ENCODE data around the gene ZMIZ2.
"Not testable (repeated sequence)": the region's sequence is repeated elsewhere in the genome, so short reads cannot be mapped to it uniquely, and the experiment has no call there.

The ZMIZ2 gene

DNA sequence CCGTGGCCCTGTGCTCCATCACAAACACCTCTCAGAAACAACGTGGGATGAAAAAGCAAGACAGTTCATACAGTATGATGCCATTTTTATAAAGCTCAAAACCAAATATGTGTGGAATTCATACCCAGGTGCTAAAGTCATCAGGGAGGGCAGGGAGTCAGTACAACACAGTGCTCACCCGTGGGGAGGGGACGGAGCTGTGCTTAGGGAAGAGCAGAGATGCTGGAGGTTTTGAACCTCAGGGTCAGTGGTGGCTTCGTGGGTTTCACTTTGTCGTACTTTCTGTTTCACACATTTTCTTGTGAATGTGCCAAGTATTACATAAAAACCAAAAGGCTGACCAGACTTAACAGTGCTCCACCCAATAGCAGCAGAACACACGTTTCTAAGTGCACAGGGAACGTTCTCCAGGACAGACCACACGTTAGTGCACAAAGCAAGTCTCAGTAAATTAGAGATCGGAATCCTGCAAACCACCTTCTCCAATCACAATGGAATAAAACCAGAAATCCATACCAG lies 21.2 kb downstream of the ZMIZ2 start:
- TF ChIP-seq, protein P1, sequence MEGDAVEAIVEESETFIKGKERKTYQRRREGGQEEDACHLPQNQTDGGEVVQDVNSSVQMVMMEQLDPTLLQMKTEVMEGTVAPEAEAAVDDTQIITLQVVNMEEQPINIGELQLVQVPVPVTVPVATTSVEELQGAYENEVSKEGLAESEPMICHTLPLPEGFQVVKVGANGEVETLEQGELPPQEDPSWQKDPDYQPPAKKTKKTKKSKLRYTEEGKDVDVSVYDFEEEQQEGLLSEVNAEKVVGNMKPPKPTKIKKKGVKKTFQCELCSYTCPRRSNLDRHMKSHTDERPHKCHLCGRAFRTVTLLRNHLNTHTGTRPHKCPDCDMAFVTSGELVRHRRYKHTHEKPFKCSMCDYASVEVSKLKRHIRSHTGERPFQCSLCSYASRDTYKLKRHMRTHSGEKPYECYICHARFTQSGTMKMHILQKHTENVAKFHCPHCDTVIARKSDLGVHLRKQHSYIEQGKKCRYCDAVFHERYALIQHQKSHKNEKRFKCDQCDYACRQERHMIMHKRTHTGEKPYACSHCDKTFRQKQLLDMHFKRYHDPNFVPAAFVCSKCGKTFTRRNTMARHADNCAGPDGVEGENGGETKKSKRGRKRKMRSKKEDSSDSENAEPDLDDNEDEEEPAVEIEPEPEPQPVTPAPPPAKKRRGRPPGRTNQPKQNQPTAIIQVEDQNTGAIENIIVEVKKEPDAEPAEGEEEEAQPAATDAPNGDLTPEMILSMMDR (IDR thresholded peaks at IDR 0.05; ENCODE audit: low read depth, low read length) = no peak
- no peak overlapping the region for H3K4me3 ChIP-seq (ENCODE audit: low read depth, low read length)

DNA sequence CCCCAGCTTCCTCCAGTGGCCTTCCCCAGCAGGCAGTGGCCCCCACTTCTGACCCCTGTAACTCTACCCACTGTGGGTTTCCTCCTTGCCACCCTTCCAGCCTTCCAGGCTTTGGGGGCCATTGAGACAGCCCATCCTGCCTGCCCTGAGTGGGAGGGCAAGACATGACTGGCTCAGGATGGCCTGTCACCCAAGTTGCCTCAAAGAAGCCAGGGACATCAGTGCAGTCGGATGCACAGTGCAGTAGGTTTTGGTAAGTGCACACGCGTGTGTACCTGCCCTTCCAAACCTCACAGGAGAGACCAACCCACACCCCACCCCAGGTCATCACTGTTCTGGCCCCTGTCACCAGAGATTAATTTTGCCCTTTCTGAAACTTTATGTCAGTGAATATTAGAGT lies 22.7 kb downstream of the ZMIZ2 start:
- TF ChIP-seq, protein P1 (IDR thresholded peaks at IDR 0.05; ENCODE audit: low read depth, low read length) = no peak
- H3K4me3 ChIP-seq (ENCODE audit: low read depth, low read length) = no peak overlapping the region

DNA sequence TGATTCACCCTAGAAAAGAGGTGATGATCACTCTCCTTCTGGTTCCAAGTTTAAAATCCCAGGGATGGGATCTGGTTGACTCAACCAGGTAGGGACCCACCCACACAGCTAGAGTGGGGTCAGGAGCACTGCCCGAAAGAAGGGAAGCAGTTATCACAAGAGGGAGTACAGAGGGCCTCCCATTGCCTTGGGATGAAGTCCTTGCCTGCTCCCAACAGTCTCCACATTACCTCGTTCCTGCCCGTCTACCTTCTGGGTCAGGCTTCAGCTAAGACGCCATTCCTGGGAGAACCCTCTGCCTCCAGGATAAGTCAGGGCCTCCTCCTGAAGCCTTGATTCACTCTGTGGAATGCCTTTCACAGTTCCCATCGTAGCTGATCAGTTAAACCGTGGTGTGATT lies 23.8 kb downstream of the ZMIZ2 start:
- TF ChIP-seq, protein P1 (IDR thresholded peaks at IDR 0.05; ENCODE audit: low read depth, low read length) = no peak
- H3K4me3 ChIP-seq (ENCODE audit: low read depth, low read length) = no peak overlapping the region

DNA sequence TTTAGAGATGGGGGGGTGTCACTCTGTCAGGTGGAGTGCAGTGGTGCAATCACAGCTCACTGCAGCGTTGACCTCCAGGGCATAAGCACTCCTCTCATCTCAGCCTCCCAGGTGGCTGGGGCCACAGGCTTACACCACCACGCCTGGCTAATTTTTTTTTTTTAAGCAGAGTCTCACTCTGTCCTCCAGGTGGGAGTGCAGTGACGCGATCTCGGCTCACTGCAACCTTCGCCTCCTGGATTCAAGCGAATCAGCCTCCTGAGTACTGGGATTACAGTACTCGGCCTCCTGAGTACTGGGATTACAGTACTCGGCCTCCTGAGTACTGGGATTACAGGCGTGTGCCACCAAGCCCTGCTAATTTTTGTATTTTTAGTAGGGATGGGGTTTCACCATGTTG lies 24.2 kb downstream of the ZMIZ2 start:
- no peak overlapping the region for H3K4me3 ChIP-seq (ENCODE audit: low read depth, low read length)
- TF ChIP-seq, protein P1 (IDR thresholded peaks at IDR 0.05; ENCODE audit: low read depth, low read length) = no peak

DNA sequence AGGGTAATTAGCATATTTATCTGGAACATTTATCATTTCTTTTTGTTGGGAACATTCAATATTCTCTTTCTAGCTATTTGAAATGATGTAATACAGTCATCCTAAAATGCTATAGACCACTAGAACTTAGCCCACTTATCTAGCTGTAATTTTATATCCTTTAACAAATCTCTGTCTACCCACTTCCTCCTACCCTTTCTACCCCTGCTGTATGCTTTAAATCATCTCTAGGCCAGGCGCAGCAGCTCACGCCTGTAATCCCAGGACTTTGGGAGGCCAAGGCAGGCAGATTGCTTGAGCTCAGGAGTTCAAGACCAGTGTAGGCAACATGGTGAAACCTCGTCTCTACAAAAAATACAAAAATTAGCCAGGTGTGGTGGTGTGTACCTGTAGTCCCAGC lies 25.8 kb downstream of the ZMIZ2 start:
- H3K4me3 ChIP-seq (ENCODE audit: low read depth, low read length) = not testable (repeated sequence)

DNA sequence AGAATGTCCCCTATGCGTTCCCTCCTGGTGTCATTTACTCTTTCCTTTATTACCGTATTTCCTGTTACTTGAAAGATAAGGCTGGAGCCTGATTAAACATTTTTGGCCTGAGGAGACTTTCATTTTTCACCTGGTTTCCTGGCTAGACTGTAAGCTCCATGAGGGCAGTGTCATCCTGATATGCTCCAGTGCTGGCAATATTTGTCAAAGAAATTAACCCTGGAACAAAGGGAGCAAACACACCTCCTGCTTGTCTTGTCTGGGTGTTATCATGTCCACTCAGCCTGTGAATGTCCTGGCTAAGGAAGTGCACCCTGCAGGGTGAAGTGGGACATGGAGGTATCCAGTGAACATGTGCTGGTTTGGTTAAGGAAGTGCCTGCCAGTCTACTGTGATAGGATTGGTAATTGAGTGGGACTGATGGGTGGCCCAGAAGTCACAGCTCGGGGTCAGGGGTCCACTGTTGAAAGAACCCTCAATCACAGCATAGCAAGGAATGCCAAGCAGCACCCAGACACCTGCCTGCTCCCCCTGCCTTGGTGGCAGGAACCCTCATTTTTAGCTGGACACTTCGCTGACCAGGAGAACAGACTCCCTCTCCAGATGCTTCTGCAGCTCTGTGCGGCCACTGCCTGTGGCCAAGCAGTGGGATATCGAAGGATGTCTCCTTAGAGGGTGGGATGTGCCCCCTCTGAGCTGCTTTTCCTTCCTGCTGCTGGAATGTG lies 26.9 kb downstream of the ZMIZ2 start:
- TF ChIP-seq, protein P1 (IDR thresholded peaks at IDR 0.05; ENCODE audit: low read depth, low read length) = no peak
- H3K4me3 ChIP-seq (ENCODE audit: low read depth, low read length) = no peak overlapping the region

DNA sequence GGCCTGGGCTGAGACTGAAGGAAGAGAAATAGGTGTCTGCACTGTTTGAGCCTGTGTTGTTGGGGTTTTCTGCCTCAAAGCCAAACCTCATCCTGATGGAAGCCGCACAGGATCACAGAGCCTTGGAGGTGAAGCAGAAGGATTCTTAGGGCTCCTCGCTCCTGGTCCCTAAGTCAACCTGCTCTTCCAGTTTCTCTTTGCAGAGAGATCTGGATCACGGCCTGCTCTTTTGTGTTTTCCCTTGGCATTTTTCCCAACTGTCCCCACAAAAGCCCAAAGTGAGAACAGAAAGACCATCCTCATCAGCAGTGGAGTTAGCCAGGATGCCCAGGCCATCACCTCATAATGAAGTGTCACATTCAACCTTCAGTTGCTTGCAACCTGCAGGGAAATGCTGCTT lies 27.6 kb downstream of the ZMIZ2 start:
- TF ChIP-seq, protein P1 (IDR thresholded peaks at IDR 0.05; ENCODE audit: low read depth, low read length) = no peak
- H3K4me3 ChIP-seq (ENCODE audit: low read depth, low read length) = no peak overlapping the region

DNA sequence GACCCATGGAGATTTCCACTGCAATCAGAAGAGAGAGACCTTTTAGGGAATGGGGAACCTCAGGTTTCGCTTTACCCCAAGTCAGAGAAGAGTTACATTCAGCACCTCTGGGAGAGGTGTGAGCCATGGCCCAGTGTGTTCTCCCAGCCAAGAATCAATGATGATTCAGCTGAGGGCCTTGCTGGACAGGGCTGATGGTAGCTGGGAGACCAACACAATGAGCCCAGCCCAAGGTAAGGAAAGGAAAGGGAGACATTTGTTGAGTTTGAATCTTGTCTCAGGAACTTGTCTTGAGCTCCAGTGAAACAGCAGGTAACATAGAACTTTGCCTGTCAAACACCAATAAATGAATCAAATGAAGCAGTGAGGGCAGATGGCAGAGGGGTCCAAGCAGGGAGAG lies 33.8 kb downstream of the ZMIZ2 start:
- H3K4me3 ChIP-seq (ENCODE audit: low read depth, low read length) = no peak overlapping the region
- TF ChIP-seq, protein P1 (IDR thresholded peaks at IDR 0.05; ENCODE audit: low read depth, low read length) = no peak
